Neural progenitor cell (in vitro differentiated cells): ENCODE measurements around the gene C3orf52.
"Not testable (repeated sequence)": the region's sequence is repeated elsewhere in the genome, so short reads cannot be mapped to it uniquely, and the experiment has no call there.

Source experiments
- EZH2 ChIP-seq: fragments of 200-600 bp; sonication (generic); IDR thresholded peaks from 2 replicates; pipeline ENCODE4 v1.6.1; 2017; ENCODE audit warnings: antibody characterized with exemption, mild to moderate bottlenecking, moderate library complexity
- EZH2phosphoT487 ChIP-seq: fragments of 200-600 bp; sonication (generic); IDR thresholded peaks from 2 replicates; pipeline ENCODE4 v1.6.1; 2017; ENCODE audit warnings: antibody characterized with exemption
- TF ChIP-seq, protein P1 (sequence below): fragments of 200-600 bp; sonication (generic); IDR thresholded peaks from 2 replicates; pipeline ENCODE4 v1.5.1; 2017; ENCODE audit warnings: antibody characterized with exemption, mild to moderate bottlenecking

DNA sequence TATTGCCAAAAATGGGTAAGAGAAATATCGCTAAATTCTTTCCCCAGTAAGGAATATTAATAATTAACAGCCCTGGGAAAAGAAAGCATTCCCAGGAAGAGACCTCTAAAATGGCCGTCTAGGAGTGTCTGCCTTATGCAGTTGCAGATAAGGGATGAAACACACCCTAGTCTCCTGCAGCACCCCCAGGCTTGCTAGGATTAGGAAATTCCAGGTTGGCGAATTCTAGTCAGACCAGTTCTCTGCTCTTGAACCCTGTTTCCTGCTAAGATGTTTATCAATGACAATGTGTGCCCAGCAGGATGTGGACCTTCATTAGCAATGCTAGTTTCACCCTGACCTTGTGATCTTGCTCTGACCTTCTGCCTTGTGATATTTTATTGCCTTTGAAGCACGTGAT is 49.0 kb upstream of the C3orf52 start:
- not testable (repeated sequence) for TF ChIP-seq EZH2, EZH2phosphoT487
- TF ChIP-seq, protein P1, sequence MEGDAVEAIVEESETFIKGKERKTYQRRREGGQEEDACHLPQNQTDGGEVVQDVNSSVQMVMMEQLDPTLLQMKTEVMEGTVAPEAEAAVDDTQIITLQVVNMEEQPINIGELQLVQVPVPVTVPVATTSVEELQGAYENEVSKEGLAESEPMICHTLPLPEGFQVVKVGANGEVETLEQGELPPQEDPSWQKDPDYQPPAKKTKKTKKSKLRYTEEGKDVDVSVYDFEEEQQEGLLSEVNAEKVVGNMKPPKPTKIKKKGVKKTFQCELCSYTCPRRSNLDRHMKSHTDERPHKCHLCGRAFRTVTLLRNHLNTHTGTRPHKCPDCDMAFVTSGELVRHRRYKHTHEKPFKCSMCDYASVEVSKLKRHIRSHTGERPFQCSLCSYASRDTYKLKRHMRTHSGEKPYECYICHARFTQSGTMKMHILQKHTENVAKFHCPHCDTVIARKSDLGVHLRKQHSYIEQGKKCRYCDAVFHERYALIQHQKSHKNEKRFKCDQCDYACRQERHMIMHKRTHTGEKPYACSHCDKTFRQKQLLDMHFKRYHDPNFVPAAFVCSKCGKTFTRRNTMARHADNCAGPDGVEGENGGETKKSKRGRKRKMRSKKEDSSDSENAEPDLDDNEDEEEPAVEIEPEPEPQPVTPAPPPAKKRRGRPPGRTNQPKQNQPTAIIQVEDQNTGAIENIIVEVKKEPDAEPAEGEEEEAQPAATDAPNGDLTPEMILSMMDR = not testable (repeated sequence)
